Cardiac muscle cell (in vitro differentiated cells and primary cell): Measurements from ENCODE around the gene PLLP. TPM values are rescaled to one million over a fixed set of nuclear protein-coding genes. Genes with fewer than 3 reads are reported as not detected.

Experiments used
- DNase-seq, 2 donors: peaks; one replicate each; pipeline versions ENCODE4 v3.0.0 to v3.0.0-alpha.2; 2010 to 2017; ENCODE audit warnings: low read depth in 1 of 2, low spot score in 1 of 2
- H3K27ac ChIP-seq: fragments of 200-600 bp; sonication (generic); 2 replicates; pipeline ENCODE4 v1.5.1; 2016
- H3K27me3 ChIP-seq: fragments of 200-600 bp; sonication (generic); 2 replicates; pipeline ENCODE4 v1.6.0; 2016; ENCODE audit warnings: control low read depth
- H3K36me3 ChIP-seq: fragments of 200-600 bp; sonication (generic); 2 replicates; pipeline ENCODE4 v1.5.1; 2016; ENCODE audit warnings: control low read depth
- H3K4me1 ChIP-seq: fragments of 200-600 bp; sonication (generic); 2 replicates; pipeline ENCODE4 v1.8.1; 2017; ENCODE audit warnings: low read depth, mild to moderate bottlenecking, mixed run types
- H3K4me3 ChIP-seq: fragments of 200-600 bp; sonication (generic); 2 replicates; pipeline ENCODE4 v1.5.1; 2016; ENCODE audit warnings: mild to moderate bottlenecking
- H3K9me3 ChIP-seq: fragments of 200-600 bp; sonication (generic); 2 replicates; pipeline ENCODE4 v1.5.1; 2017; ENCODE audit warnings: low read depth, mild to moderate bottlenecking, control low read depth
- polyA plus RNA-seq: library from polyadenylated mRNA; unstranded; fragments of >200 nt; fragmentation: Nextera tagmentation; extraction: Ambion mirVana; gene quantifications from 2 replicates; pipeline ENCODE4 v1.2.1, GENCODE V29; 2016
- total RNA-seq: library from RNA; depleted of rRNA; stranded (reverse); fragments of >200 nt; gene quantifications from 2 replicates; pipeline ENCODE4 v1.2.3, GENCODE V29; 2016
- TF ChIP-seq, protein P1 (sequence below): IDR thresholded peaks from 2 replicates; pipeline ENCODE4 v1.5.1; 2012; ENCODE audit warnings: low read depth, mild to moderate bottlenecking, low read length

PLLP gene
- total and polyA plus RNA-seq, 2 experiments from 2014 or later = 6.4 to 14.2 TPM

GRCh38 chr16:57238682-57239081 is 45.8 kb downstream of the PLLP start:
- no peak overlapping the region for H3K27ac ChIP-seq
- H3K36me3 ChIP-seq = peaks cover 32% of the 10 kb centered on the region
- H3K27me3 ChIP-seq = no peaks in the 10 kb centered on the region
- no peaks in the 10 kb centered on the region for H3K4me1 ChIP-seq
- H3K4me3 ChIP-seq = no peak overlapping the region
- TF ChIP-seq, protein P1, sequence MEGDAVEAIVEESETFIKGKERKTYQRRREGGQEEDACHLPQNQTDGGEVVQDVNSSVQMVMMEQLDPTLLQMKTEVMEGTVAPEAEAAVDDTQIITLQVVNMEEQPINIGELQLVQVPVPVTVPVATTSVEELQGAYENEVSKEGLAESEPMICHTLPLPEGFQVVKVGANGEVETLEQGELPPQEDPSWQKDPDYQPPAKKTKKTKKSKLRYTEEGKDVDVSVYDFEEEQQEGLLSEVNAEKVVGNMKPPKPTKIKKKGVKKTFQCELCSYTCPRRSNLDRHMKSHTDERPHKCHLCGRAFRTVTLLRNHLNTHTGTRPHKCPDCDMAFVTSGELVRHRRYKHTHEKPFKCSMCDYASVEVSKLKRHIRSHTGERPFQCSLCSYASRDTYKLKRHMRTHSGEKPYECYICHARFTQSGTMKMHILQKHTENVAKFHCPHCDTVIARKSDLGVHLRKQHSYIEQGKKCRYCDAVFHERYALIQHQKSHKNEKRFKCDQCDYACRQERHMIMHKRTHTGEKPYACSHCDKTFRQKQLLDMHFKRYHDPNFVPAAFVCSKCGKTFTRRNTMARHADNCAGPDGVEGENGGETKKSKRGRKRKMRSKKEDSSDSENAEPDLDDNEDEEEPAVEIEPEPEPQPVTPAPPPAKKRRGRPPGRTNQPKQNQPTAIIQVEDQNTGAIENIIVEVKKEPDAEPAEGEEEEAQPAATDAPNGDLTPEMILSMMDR = no peak
- no peaks in the 10 kb centered on the region for H3K9me3 ChIP-seq
- DNase-seq = no peak

DNA sequence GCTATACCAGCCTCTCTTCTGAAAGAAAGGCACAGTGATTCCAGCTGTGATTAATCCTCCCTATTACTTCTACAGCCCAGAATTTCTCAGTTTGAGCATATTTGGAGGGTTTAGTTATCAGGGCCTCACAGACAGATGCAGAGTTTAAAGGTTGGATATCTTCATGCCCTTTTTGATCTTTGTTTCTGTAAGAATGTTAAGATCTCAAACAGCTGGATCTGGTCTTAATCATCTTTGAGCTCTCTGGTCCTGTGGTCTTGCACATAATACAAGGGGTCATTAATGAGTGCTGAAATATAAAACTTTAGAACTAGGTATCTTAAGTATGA is 48.5 kb downstream of the PLLP start:
- no peaks in the 10 kb centered on the region for H3K27me3 ChIP-seq
- no peak overlapping the region for H3K4me3 ChIP-seq
- no peaks in the 10 kb centered on the region for H3K9me3 ChIP-seq
- peaks cover 51% of the 10 kb centered on the region for H3K36me3 ChIP-seq
- TF ChIP-seq, protein P1 = no peak
- DNase-seq = no peak
- peak overlapping the region; percentile 30 for H3K27ac ChIP-seq
- H3K4me1 ChIP-seq = no peaks in the 10 kb centered on the region

GRCh38 chr16:57235128-57236021 is 49.1 kb downstream of the PLLP start:
- Histone ChIP-seq H3K4me1 (no peaks in the 10 kb centered on the region), H3K4me3 (no peak overlapping the region), H3K9me3 (no peaks in the 10 kb centered on the region), H3K27ac (peak overlapping the region; percentile 30), H3K36me3 (peaks cover 58% of the 10 kb centered on the region), H3K27me3 (no peaks in the 10 kb centered on the region)
- TF ChIP-seq, protein P1 = no peak
- peak; percentile 11 to 43 for DNase-seq

- H3K4me3 ChIP-seq = no peak overlapping the region
- H3K36me3 ChIP-seq = peaks cover 58% of the 10 kb centered on the region
- H3K27me3 ChIP-seq = no peaks in the 10 kb centered on the region
- no peak for DNase-seq
- no peak overlapping the region for H3K27ac ChIP-seq
- no peaks in the 10 kb centered on the region for H3K9me3 ChIP-seq
- TF ChIP-seq, protein P1 = no peak
- no peaks in the 10 kb centered on the region for H3K4me1 ChIP-seq
Observed at GRCh38 chr16:57234707-57235092, 49.8 kb downstream of the PLLP start.

DNA sequence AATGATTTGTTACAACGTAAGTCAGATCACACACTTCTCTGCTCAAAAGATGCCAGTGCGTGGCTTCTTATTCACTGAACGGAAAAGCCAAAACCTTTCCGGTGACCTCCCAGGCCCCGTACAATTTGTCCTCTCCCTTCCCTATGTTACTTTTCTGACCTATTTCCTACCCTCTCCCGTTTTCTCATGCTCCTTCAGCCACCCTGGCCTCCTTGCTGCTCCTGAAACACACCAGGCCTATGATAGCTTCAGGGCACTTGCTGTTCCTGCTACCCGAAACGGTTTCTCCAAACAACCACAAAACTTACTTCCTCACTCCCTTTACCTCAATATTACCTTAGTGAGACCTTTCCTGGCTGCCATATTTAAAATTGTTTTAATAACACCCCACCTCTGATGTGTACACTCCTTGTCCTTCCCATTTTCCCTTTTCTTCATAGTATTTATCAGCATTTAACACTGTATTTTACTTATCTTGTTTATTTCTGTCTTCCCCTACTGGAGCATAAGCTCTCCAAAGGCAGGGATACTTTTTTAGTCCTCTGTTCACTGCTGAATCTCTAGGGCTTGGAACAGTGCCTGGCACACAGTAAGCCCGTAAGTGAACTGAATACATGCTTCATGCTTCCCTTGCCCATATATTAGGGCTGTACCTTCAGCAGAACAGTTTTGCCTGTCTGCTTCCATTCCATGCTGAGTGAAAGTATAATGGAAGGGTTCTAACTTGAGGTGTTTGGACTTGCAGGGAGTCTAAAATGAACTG is 50.3 kb downstream of the PLLP start:
- DNase-seq = no peak
- Histone ChIP-seq H3K27me3 (no peaks in the 10 kb centered on the region), H3K4me3 (no peak overlapping the region), H3K36me3 (peaks cover 55% of the 10 kb centered on the region), H3K4me1 (no peaks in the 10 kb centered on the region), H3K9me3 (no peaks in the 10 kb centered on the region), H3K27ac (no peak overlapping the region)
- TF ChIP-seq, protein P1 = no peak
